GM18858 (cell line): ENCODE measurements around the gene WDR18.

Experiments
- ATAC-seq: cut with Tn5 transposase; IDR thresholded peaks from one replicate; pipeline ENCODE4 v1.9.1; 2021; ENCODE audit not compliant: unreplicated experiment

Gene WDR18

DNA sequence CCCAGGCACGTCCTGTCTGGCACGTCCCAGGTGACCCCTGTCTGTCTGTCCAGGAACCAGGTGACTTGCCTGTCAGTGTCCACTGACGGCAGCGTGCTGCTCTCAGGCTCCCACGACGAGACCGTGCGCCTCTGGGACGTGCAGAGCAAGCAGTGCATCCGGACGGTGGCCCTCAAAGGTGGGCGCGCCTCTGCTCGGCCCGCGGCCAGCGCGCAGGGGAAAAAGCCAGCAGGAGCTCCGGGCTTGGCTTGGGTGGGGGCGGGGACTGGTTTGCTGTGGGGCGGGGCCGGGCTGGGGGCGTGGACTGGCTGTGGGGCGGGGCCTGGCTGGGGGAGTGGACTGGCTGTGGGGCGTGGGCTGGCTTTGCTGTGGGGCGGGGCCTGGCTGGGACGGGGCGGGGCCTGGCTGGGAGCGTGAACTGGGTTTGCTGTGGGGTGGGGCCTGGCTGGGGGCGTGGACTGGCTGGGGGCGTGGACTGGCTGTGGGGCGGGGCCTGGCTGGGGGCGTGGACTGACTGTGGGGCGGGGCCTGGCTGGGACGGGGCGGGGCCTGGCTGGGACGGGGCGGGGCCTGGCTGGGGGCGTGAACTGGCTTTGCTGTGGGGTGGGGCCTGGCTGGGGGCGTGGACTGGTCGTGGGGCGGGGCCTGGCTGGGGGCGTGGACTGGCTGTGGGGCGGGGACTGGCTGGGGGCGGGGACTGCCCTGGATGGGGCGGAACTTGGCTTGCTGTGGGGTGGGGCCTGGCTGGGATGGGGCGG, 7.2 kb downstream of the WDR18 start:
- no peak for ATAC-seq

DNA sequence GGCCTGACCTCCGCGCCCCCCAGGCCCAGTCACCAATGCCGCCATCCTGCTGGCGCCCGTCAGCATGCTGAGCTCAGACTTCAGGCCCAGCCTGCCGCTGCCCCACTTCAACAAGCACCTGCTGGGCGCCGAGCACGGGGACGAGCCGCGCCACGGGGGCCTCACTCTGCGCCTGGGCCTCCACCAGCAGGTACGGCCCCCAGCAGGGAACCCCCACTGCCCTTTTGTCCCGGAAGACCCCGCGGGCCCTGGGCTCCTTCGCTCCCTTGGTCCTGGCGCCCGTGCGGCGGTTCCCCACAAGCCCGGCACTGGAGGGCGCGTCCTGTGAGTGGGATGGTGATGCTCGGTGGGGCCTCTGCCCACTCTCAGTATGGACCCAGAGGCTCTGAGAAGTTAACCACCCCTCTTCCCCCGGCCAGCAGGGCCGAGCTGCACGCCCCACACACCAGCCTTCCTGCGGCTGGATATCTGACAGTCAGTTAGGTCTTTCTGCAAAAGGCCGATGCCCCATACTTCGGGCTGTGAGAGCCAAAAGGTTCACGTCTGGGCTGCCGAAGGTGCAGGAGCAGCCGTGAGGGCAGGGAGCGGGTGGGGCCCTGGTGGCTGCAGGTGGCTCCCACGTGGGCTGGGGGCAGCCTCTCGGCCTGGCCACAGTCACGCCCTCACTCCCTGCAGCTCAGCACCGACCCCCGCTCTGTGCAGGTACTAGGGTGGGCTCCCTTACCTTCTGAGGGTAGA, 8.0 kb downstream of the WDR18 start:
- ATAC-seq, result no peak

DNA sequence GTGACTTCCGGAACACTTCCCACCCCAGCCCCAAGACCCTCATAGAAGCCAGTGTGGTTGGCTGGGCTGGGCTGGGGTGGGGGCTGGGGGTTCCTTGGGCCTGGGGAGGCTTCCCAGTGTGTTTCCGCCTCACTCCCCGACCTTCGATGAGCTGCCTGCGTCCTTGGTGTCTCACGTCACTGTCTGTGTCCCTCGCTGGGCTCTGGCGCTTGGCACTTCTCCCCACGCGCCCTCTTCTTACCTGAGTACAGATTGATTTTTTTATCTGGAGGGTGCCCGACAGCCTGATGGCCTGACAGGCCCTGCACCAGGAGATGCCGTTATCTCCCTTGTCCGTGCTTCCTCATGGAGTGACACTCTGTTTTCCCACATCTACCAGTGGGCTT, 8.5 kb downstream of the WDR18 start:
- no peak for ATAC-seq

DNA sequence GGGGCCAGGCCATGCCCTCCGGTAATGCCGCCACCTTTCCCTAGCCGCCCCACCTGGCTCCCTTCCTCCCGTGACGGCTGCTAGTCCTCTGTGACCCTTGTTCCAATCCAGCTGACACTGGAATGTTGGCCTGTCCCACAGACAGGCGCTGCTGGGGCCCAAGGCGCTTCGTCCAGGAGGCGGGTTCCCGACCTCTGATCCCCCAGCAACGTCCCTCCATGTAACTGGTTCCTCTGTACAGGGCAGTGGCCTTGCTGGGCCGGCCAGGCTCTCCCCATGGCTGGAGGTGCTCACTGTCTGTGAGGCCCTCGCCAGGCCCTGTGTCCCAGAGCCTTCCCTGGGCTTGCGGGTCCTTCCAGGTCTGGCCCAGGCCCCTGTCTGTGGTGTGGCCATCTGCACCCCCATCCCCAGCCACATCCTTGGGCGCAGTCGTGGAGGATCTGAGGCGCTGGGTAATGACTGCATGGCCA, 9.3 kb downstream of the WDR18 start:
- ATAC-seq, result no peak

DNA sequence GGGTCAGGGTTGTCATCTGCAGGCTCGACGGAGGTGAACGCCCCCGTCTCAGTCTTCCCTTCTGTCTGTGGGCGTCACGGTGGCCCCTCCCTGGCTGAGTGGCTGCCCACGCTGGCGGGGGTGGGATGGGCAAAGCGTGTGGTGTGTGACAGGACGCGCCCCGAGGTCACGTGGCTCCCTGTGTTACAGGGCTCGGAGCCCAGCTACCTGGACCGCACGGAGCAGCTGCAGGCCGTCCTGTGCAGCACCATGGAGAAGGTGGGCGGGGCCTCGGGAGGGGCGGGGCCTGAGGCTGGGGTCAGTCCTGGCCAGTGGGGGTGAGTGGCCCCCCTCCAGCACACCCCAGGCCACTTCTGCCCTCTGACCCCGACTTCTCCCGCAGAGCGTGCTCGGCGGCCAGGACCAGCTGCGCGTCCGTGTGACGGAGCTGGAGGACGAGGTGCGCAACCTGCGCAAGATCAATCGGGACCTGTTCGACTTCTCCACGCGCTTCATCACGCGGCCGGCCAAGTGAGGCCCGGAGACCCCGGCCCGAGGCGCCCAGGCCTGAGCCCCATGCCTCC, 9.8 kb downstream of the WDR18 start:
- ATAC-seq, result no peak

DNA sequence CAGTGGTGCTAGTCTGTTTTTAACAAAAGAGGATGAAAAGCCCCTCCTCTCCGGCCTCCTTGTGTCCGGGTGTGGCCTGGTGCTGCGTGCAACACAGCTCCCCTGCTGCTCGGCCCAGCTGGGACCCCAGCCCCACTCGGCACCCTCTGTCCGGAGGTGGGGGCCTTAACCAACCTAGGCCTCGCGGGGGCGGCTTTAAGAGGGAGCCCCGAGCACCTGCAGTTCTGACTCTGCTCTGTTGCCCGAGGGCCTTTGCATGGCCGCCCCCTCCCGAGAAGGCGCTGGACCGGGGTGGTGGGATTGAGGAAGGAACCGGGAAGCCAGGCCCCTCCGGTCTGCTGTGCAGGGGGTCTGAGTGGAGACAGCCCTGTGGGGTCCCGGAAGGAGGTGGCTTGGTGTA, 10.4 kb downstream of the WDR18 start:
- no peak for ATAC-seq

DNA sequence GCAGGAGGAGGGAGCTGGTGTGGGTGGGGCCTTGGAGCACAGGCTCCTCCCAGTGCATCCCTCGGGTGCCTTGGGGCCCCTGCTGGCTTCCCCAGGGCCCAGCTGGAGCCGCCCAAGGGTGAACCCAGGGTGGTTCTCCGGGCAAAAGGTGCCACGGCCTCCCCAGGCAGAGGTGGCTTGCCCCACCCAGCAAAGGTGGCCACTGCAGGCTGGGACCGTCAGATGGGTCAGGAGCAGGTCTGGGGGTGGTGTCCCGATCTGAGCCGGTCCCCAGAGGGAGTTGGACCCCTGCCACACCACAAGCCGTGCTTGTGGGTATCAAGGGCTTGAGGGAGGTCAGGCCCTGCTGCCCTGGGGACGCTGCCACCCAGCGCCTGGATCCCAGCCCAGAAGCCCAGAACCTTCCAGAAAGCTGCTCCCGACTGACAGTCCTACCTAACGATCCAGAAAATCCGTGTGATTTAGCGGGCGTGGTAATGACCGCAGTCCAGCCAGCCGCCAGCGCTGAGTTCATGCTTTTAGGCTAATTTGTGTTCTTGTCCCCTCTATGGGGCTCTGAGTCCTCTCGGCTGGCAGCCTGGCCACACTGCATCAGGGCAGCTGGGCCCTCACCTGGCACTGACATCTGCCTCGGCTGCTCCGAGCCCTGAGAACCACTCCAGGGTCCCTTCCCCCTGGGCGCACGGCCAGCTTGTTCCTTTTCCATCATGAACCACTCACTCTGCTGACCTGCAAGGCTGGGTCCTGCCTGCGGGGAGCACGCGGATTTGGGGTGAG, 11.1 kb downstream of the WDR18 start:
- ATAC-seq, result no peak

DNA sequence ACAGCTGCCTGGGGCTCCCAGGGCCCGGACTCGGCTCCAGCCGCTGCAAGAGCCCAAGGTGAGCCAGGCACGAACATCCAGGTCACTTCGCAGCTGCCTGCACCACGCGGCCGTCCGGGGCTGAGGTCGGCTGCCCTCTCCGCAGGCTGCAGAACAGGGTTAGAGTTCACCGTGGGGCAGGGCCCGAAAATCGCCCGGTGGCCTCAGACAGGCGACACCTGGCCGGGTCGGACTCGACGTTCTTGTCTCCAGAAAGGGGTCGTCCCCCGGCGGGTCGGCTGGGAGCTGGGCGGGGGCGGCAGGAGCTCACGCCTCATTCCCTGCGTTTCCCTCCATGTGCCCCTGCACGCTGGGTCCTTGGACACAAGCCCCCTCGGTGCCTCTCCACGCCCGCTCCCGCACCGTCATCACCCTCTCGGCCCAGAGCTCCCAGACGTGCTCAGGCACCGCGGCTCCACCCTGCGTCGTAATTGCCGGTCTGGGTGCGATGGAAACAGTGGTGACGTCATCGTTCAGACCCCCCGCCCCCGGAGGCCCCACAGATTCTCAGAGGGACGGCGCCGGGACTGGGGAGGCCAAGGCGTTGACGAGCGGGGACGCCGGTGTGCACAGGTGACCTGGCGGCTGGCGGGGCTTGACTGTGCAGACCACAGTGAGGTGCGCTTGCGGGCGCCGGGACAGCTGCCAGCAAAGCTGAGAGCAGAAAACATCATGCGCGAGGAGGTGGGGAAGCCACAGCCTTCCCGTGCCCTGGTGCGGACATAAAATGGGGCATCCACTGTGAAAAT, 12.1 kb downstream of the WDR18 start:
- no peak for ATAC-seq

DNA sequence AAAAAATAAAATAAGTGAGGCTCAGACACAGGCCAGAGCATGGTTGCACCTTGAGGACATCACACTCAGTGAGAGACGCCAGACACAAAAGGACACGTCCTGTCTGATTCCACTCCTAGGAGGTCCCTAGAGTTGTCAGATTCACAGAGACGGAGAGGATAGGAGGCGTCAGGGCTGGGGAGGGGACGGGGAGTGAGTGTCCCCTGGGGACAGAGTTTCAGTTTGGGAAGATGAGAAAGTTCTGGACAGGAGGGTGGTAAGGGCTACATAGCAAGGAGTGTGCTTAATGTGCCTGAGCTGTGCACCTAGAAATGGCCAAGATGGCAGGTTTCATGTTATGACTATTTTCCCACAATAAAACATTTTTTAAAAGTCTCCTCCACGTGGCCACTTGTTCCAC, 13.9 kb downstream of the WDR18 start:
- ATAC-seq, result no peak

DNA sequence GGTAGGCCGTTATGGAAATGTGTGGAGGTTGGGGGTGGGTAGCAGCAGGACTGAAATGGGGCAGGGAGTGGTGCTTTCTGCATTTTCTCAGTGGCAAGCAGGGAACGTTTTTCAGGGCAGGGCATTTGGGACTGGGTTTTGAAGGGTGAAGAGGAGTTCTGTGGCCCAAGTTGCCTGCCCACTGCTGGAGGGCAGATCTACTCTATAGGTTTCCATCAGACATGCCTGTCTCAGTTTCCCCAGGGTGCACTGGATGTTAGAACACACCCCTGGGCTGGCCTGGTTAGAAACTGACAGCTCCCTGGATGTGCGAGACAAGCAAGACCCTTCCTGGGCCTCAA, 15.2 kb downstream of the WDR18 start:
- ATAC-seq, result no peak

DNA sequence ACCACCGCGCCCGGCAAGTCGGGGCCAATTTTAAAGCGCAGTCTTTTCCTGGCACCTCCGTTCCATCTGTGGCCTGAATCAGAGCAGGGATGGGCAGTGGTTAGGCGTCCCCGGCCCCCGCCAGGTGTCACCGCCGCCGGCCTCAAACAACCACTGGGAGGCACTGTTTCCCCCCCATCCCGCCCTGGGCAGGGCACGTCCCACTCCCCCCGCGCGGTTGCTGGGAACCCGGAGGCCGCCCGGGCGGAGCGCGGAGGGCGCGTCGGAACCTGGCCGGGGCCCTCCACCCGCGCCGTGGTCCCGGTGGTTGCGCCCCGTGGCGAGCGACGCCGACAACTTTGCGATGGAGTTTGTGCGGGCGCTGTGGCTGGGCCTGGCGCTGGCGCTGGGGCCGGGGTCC, 15.9 kb downstream of the WDR18 start, which contains the start of gene GRIN3B:
Gene GRIN3B, plus strand, starts transcription at position 325 of the 400 bp plus-strand sequence. Its CDS starts 19 bp downstream, at position 344.
- no peak for ATAC-seq

DNA sequence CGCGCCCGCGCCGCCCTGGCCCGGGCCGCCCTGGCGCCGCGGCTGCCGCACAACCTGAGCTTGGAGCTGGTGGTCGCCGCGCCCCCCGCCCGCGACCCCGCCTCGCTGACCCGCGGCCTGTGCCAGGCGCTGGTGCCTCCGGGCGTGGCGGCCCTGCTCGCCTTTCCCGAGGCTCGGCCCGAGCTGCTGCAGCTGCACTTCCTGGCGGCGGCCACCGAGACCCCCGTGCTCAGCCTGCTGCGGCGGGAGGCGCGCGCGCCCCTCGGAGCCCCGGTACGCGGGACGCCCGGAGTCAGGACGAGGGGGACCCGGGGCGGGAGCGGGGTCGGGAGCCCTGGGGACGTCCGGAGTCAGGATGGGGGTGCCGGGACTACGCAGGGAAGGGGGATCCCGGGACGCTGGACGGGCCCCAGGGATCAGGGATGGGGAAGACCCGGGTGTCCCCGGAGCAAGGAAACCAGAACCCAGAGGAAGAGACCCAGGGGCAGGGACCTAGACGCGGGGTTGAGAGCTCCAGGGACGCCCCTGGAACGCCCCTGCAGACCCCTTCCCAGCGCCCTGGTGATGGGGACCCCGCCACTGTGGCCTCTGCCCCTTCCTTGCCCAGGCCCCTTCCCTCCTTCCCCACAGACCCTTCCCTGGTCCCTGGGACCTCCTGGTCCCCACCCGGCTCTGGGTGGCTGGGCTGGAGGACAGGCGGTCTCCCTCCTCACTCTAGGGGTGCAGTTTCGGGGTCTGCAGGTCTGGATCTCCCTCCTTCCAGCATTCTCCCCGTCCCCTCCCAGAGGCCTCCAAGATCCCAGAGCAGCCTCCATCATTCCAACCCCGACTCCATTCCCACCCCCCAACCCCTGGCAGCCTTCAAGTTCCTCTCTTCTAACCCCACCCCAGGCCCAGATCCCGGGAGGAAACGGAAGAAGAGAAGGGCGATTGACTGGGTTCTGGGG, 16.7 kb downstream of the WDR18 start:
- ATAC-seq, result no peak

DNA sequence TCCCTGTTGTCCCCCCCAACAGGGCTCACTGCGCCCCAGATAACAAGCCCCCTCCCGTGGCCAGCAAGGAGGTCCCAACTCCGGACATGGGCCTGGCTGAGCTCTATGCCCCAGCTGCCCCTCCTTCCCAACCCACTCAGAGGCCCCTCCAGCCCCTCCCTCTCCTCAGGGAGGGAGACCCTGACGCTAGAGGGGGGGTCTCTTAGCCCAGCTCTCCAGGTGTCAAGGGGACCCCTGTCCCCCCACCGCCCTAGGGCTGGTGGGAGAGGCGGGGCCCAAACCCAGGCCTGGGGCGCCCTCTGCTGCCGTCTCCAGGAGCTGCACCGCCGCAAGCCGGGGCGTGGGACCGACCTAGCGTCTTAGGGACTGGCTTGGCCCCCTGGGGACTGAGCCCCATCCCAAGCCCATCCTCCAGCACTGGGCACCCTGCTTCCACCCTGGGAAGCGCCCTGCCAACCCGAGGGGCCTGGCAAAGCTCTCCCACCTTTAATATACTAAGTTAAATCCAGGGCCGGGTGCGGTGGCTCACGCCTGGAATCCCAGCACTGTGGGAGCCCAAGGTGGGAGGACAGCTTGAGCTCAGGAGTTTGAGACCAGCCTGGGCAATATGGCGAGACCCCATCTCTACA, 17.5 kb downstream of the WDR18 start:
- ATAC-seq, result no peak

DNA sequence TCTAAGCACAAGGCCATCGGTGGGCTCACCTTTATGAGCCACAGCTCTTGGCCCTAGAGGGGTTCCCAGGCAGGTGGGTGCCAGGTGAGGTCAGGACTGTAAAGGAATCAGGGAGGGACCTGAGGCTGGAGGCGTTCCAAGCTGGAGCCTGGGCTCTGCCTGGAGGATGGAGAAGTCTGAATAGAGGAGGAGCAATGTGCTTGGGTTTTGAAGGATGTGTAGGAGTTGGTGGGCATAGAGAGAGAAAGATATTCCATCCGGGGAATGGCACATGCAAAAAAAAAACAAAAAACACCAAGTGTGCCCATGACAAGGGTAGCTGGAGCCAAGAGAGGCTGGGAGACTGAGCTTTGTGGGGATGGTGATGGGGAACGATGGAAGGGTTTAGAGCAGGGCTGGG, 18.5 kb downstream of the WDR18 start:
- ATAC-seq, result no peak

DNA sequence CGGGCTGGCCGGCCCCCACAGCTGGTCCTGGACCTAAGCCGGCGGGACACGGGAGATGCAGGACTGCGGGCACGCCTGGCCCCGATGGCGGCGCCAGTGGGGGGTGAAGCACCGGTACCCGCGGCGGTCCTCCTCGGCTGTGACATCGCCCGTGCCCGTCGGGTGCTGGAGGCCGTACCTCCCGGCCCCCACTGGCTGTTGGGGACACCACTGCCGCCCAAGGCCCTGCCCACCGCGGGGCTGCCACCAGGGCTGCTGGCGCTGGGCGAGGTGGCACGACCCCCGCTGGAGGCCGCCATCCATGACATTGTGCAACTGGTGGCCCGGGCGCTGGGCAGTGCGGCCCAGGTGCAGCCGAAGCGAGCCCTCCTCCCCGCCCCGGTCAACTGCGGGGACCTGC, 19.1 kb downstream of the WDR18 start:
- no peak for ATAC-seq

DNA sequence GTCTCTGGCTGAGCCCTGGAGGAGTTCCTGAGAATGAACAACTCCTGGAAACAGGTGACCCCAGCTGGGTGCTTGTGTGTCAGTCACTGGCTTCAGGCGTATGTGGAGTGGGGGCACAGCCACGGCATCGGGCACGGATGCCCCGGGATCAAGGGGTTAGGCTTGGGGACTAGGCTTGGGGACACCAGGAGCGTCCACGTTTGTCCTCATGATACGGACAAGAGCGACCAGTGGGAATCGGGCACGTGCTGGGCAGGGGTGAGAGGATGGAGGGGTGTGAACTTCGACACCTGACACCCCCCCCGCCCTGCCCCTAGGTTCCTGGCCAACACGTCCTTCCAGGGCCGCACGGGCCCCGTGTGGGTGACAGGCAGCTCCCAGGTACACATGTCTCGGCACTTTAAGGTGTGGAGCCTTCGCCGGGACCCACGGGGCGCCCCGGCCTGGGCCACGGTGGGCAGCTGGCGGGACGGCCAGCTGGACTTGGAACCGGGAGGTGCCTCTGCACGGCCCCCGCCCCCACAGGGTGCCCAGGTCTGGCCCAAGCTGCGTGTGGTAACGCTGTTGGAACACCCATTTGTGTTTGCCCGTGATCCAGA, 20.2 kb downstream of the WDR18 start:
- ATAC-seq, result no peak

DNA sequence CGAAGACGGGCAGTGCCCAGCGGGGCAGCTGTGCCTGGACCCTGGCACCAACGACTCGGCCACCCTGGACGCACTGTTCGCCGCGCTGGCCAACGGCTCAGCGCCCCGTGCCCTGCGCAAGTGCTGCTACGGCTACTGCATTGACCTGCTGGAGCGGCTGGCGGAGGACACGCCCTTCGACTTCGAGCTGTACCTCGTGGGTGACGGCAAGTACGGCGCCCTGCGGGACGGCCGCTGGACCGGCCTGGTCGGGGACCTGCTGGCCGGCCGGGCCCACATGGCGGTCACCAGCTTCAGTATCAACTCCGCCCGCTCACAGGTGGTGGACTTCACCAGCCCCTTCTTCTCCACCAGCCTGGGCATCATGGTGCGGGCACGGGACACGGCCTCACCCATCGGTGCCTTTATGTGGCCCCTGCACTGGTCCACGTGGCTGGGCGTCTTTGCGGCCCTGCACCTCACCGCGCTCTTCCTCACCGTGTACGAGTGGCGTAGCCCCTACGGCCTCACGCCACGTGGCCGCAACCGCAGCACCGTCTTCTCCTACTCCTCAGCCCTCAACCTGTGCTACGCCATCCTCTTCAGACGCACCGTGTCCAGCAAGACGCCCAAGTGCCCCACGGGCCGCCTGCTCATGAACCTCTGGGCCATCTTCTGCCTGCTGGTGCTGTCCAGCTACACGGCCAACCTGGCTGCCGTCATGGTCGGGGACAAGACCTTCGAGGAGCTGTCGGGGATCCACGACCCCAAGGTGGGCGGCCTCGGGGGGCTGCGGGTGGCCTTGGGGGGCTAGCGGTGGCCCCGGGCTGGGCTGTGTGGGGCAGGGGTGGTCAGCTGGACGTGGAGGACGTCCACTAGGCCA, 20.9 kb downstream of the WDR18 start:
- ATAC-seq, result no peak
